Progenitor cell of endocrine pancreas (in vitro differentiated cells): ENCODE data around the gene NFYC. TPM values are rescaled to one million over a fixed set of nuclear protein-coding genes. Genes with fewer than 3 reads are reported as not detected.

Source experiments
- DNase-seq: peaks from one replicate; pipeline ENCODE4 v3.0.0; 2021; ENCODE audit warnings: low spot score; ENCODE audit not compliant: unreplicated experiment
- H3K27ac Mint-ChIP-seq: 2 replicates; pipeline ENCODE4 v1.8.0; 2021; ENCODE audit warnings: mild to moderate bottlenecking, moderate library complexity, mixed read lengths
- H3K27me3 Mint-ChIP-seq: 2 replicates; pipeline ENCODE4 v1.8.0; 2021; ENCODE audit warnings: mixed read lengths
- H3K36me3 Mint-ChIP-seq: 2 replicates; pipeline ENCODE4 v1.8.0; 2022; ENCODE audit warnings: mixed read lengths; ENCODE audit not compliant: insufficient read depth
- H3K4me1 Mint-ChIP-seq: 2 replicates; pipeline ENCODE4 v1.8.0; 2021; ENCODE audit warnings: low read depth, mixed read lengths
- H3K4me3 Mint-ChIP-seq: 2 replicates; pipeline ENCODE4 v1.8.0; 2021; ENCODE audit warnings: low read depth, mild to moderate bottlenecking, moderate library complexity, mixed read lengths
- H3K9me3 Mint-ChIP-seq: 2 replicates; pipeline ENCODE4 v1.8.0; 2021; ENCODE audit warnings: low read depth, mixed read lengths
- total RNA-seq: library from RNA; stranded (reverse); gene quantifications from 2 replicates; pipeline ENCODE4 v1.2.1, GENCODE V29; 2021
- TF ChIP-seq, protein P1 (sequence below): fragments of 200-600 bp; sonication (generic); IDR thresholded peaks from one replicate; pipeline ENCODE4 v1.5.0; 2021; ENCODE audit warnings: antibody characterized with exemption, mild to moderate bottlenecking; ENCODE audit not compliant: unreplicated experiment

Gene NFYC
- total RNA-seq, 1 donor from 2014 or later: 73.4 TPM

DNA sequence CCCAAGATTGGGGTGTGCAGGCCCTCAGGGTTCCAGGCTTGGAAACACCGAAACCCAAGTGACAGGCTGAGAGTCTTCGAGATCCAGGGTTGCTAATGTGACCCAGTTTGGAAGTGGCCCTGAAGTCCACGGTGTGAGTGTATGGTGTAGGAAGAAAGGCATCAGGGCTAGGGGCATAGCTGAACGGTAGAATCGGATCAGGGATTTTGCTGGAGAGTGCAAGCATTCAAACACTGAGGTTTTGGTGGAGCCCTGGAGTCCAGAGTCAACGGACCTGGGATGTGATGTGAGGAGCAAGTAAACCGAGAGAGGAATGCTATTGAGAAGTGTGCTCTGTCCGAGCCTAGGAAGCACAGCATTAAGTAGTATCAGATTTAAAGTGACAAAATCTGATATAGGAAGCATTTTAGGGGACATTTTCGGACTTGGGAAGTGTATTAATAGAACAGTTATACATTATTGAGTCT lies 958 bp downstream of the NFYC start:
- H3K36me3 Mint-ChIP-seq: peaks cover 3% of the 10 kb centered on the region
- peak overlapping the region; percentile 98 for H3K4me3 Mint-ChIP-seq
- DNase-seq: no peak
- H3K27ac Mint-ChIP-seq: peak overlapping the region; percentile 100
- H3K9me3 Mint-ChIP-seq: no peaks in the 10 kb centered on the region
- TF ChIP-seq, protein P1, sequence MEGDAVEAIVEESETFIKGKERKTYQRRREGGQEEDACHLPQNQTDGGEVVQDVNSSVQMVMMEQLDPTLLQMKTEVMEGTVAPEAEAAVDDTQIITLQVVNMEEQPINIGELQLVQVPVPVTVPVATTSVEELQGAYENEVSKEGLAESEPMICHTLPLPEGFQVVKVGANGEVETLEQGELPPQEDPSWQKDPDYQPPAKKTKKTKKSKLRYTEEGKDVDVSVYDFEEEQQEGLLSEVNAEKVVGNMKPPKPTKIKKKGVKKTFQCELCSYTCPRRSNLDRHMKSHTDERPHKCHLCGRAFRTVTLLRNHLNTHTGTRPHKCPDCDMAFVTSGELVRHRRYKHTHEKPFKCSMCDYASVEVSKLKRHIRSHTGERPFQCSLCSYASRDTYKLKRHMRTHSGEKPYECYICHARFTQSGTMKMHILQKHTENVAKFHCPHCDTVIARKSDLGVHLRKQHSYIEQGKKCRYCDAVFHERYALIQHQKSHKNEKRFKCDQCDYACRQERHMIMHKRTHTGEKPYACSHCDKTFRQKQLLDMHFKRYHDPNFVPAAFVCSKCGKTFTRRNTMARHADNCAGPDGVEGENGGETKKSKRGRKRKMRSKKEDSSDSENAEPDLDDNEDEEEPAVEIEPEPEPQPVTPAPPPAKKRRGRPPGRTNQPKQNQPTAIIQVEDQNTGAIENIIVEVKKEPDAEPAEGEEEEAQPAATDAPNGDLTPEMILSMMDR: no peak
- peaks cover 27% of the 10 kb centered on the region for H3K4me1 Mint-ChIP-seq
- H3K27me3 Mint-ChIP-seq: no peaks in the 10 kb centered on the region

DNA sequence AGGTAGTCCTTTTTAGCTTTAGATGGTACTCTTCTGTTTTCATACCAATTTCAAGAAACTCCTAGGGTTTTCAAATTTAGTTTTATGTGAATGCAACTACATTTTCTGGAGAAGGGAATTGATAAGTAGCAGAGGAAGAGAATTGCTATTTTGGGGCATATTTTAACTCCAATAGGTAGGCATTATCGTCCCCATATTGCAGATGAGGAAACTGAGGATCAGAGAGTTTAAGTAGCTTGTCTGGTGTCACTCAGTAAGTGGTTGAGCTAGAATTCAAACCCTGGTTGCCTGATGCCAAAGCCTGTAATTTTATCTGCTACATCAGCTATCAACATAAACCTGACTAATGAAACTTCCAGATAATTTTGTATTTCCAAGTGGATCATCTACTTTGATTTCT lies 1.9 kb downstream of the NFYC start:
- Mint-ChIP-seq H3K4me3 (no peak overlapping the region), H3K36me3 (no peaks in the 10 kb centered on the region), H3K9me3 (no peaks in the 10 kb centered on the region), H3K27me3 (no peaks in the 10 kb centered on the region), H3K4me1 (peaks cover 27% of the 10 kb centered on the region), H3K27ac (peak overlapping the region; percentile 52)
- DNase-seq: no peak
- TF ChIP-seq, protein P1: no peak

DNA sequence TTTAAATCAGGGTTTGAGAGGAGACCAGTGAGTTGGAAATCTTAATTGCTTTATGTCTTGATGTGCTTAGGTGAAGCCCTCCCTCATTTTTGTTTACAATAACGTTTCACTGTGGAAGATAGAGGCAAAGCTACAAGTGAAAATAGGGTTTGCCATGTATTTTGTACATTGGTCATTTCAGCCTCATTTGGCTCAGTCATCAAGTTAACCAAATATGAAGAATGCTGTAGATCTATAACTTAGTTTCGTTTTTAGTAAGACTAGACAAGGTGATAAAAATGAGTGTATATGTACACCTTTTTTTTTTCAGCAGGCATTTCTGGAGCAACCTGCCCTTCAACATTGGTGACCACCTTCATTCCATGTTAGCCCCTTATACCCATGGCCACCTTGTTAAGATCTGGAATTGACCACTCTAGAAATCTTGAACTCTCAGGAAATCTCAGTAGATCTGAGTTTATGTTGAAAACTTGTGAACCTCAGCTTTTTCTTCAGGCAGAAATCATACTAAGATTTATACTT lies 2.9 kb downstream of the NFYC start:
- TF ChIP-seq, protein P1: no peak
- Mint-ChIP-seq H3K9me3 (no peaks in the 10 kb centered on the region), H3K4me1 (peaks cover 27% of the 10 kb centered on the region), H3K4me3 (no peak overlapping the region), H3K27me3 (no peaks in the 10 kb centered on the region), H3K36me3 (no peaks in the 10 kb centered on the region), H3K27ac (no peak overlapping the region)
- DNase-seq: no peak

DNA sequence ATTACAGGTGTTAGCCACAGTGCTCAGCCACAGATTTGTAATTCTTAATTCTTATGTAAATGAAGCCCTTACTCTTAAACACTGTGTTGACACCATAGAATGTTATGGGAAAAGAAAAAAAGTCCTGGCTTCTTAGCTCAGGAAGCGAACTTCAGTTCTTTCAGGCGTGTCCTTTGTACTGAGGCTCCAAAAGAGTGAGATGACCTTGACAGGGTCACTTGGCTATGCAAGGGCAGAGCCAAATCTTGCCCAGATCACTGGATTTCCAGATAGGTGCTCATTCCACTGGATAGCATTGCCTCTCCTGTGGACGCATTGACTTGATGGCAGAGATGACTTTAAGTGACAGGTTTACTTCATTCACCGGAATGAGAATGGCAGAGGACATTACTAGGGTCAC lies 4.8 kb downstream of the NFYC start:
- DNase-seq: no peak
- H3K4me1 Mint-ChIP-seq: peaks cover 16% of the 10 kb centered on the region
- no peaks in the 10 kb centered on the region for H3K9me3 Mint-ChIP-seq
- TF ChIP-seq, protein P1: no peak
- no peaks in the 10 kb centered on the region for H3K27me3 Mint-ChIP-seq
- H3K4me3 Mint-ChIP-seq: no peak overlapping the region
- no peaks in the 10 kb centered on the region for H3K36me3 Mint-ChIP-seq
- no peak overlapping the region for H3K27ac Mint-ChIP-seq

DNA sequence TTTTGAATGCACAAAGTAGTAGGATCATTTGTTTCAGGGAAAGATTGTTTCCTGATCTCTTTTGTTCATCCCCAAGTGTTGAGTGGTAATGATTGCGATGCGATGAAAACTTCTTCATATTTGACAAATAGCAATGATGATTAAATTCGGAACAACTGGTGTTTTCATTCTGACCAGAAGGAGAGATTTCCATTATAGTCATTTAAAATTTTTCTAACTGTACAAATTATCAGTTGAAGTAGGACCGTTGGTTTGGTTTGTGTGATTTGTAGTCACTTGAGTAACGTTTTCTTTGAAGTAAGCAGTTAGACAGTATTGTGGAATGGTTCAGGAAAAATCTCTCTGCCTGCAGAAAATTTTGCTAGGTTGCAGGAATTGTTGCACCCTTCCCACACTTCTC lies 5.9 kb downstream of the NFYC start:
- Mint-ChIP-seq H3K4me1 (peaks cover 10% of the 10 kb centered on the region), H3K4me3 (no peak overlapping the region), H3K27me3 (no peaks in the 10 kb centered on the region), H3K9me3 (no peaks in the 10 kb centered on the region), H3K36me3 (no peaks in the 10 kb centered on the region), H3K27ac (no peak overlapping the region)
- no peak for DNase-seq
- TF ChIP-seq, protein P1: no peak
